ENCODE results near the gene EIF4E1B. TPM values are rescaled to one million over a fixed set of nuclear protein-coding genes. Genes with fewer than 3 reads are reported as not detected.
A peak's percentile ranks its signal among the peaks of the same experiment; 100 is the strongest.

Gene EIF4E1B
- total and polyA plus RNA-seq, 2 experiments from 2014 or later, result 0.17 TPM; not detected in 1

GRCh38 chr5:176631383-176632200 lies 1.1 kb downstream of the EIF4E1B start:
- peak overlapping the region; percentile 97; the same call in 1 of the 2 replicates for H3K4me2 ChIP-seq
- H3K27ac ChIP-seq (ENCODE audit: low read depth), result no peak overlapping the region
- Mint-ChIP-seq H3K4me1 (peaks cover 46% of the 10 kb centered on the region), H3K9me3 (peaks cover 7% of the 10 kb centered on the region; the same call in 2 of the 3 replicates), H3K36me3 (ENCODE audit: low read depth) (no peaks in the 10 kb centered on the region), H3K27ac (no peak overlapping the region), H3K27me3 (ENCODE audit: insufficient read depth, low read depth, poor library complexity) (peaks cover 52% of the 10 kb centered on the region), H3K4me3 (no peak overlapping the region; the same call in 2 of the 3 replicates)
- H3K4me1 ChIP-seq (ENCODE audit: insufficient read depth), result peaks cover 20% of the 10 kb centered on the region
- H4K20me1 ChIP-seq (replicated peaks; ENCODE audit: insufficient read depth), result peaks cover 6% of the 10 kb centered on the region; the same call in 1 of the 2 replicates
- H3K27me3 ChIP-seq (ENCODE audit: insufficient read depth), result peaks cover 41% of the 10 kb centered on the region
- no peak for TF ChIP-seq ZNF331 (CRISPR knock-in tag; IDR thresholded peaks at IDR 0.05; ENCODE audit: low read depth)
- TF ChIP-seq ETS1 (IDR thresholded peaks at IDR 0.05), result no peak
- TF ChIP-seq POLR2AphosphoS5 (IDR thresholded peaks at IDR 0.05; ENCODE audit: low read depth), result no peak
- no peak for TF ChIP-seq EZH2phosphoT487 (IDR thresholded peaks at IDR 0.05; ENCODE audit: unreplicated experiment)
- TF ChIP-seq EZH2 (IDR thresholded peaks at IDR 0.05; ENCODE audit: low read depth, unreplicated experiment), result no peak
- no peak for TF ChIP-seq NANOG (IDR thresholded peaks at IDR 0.05; ENCODE audit: borderline replicate concordance)
- no peaks in the 10 kb centered on the region for H3K36me3 ChIP-seq (ENCODE audit: insufficient read depth)
- H3K79me2 ChIP-seq (replicated peaks; ENCODE audit: insufficient read depth), result no peaks in the 10 kb centered on the region
- no peaks in the 10 kb centered on the region for H3K9me2 ChIP-seq (ENCODE audit: insufficient read depth)
- peak overlapping the region; percentile 87; the same call in 1 of the 2 replicates for H3K4me3 ChIP-seq
- peaks cover 5% of the 10 kb centered on the region; the same call in 1 of the 2 replicates for H3F3A ChIP-seq (replicated peaks; ENCODE audit: low read depth)
- no peak overlapping the region for H2AFZ ChIP-seq
- DNase-seq (ENCODE audit: low spot score), result no peak
- no peak for ATAC-seq

GRCh38 chr5:176632745-176633144 lies 2.3 kb downstream of the EIF4E1B start:
- no peak for DNase-seq (ENCODE audit: low spot score)
- Mint-ChIP-seq H3K4me3 (no peak overlapping the region), H3K9me3 (peaks cover 7% of the 10 kb centered on the region; the same call in 2 of the 3 replicates), H3K27me3 (ENCODE audit: insufficient read depth, low read depth, poor library complexity) (peaks cover 50% of the 10 kb centered on the region), H3K27ac (no peak overlapping the region), H3K36me3 (ENCODE audit: low read depth) (no peaks in the 10 kb centered on the region), H3K4me1 (peaks cover 47% of the 10 kb centered on the region)
- Histone ChIP-seq H3K36me3 (ENCODE audit: insufficient read depth) (no peaks in the 10 kb centered on the region), H3K27ac (ENCODE audit: low read depth) (no peak overlapping the region), H3K4me2 (no peak overlapping the region), H3K27me3 (ENCODE audit: insufficient read depth) (peaks cover 41% of the 10 kb centered on the region), H3K4me3 (no peak overlapping the region), H3K9me2 (ENCODE audit: insufficient read depth) (no peaks in the 10 kb centered on the region), H3F3A (replicated peaks; ENCODE audit: low read depth) (peaks cover 5% of the 10 kb centered on the region; the same call in 1 of the 2 replicates), H2AFZ (no peak overlapping the region), H3K79me2 (replicated peaks; ENCODE audit: insufficient read depth) (no peaks in the 10 kb centered on the region), H3K4me1 (ENCODE audit: insufficient read depth) (peaks cover 20% of the 10 kb centered on the region), H4K20me1 (replicated peaks; ENCODE audit: insufficient read depth) (peaks cover 6% of the 10 kb centered on the region; the same call in 1 of the 2 replicates)
- ATAC-seq, result no peak
- TF ChIP-seq CREB1 (CRISPR knock-in tag; IDR thresholded peaks at IDR 0.05; ENCODE audit: low read depth), result no peak
- no peak for TF ChIP-seq STAT1 (IDR thresholded peaks at IDR 0.05; ENCODE audit: unreplicated experiment)
- no peak for TF ChIP-seq ZNF331 (CRISPR knock-in tag; IDR thresholded peaks at IDR 0.05; ENCODE audit: low read depth)
- no peak for TF ChIP-seq ZNF462 (CRISPR knock-in tag; IDR thresholded peaks at IDR 0.05)
- TF ChIP-seq EZH2phosphoT487 (IDR thresholded peaks at IDR 0.05; ENCODE audit: unreplicated experiment), result no peak
- TF ChIP-seq ZNF114 (CRISPR knock-in tag; IDR thresholded peaks at IDR 0.05), result no peak
